ENCODE data around the gene EDC4. TPM values are rescaled to one million over a fixed set of nuclear protein-coding genes. Genes with fewer than 3 reads are reported as not detected.

The EDC4 gene
- total RNA-seq, 1 donor from 2014 or later, result 81.1 TPM

DNA sequence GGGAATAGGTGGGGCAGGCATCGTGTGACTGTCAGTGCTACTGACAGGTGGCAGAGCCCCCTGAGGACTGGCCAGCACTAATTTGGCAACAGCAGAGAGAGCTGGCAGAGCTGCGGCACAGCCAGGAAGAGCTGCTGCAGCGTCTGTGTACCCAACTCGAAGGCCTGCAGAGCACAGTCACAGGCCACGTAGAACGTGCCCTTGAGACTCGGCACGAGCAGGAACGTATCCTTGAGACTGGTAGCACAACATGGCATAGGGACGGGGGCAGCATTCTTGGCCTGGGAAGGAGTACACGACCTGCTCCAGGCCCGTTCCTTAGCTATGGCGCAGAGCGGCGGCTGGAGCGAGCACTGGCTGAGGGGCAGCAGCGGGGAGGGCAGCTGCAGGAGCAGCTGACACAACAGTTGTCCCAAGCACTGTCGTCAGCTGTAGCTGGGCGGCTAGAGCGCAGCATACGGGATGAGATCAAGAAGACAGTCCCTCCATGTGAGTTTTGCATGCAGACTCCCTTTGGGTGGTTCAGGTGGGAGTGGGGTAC, 8.8 kb downstream of the EDC4 start:
- TF ChIP-seq, protein P1, sequence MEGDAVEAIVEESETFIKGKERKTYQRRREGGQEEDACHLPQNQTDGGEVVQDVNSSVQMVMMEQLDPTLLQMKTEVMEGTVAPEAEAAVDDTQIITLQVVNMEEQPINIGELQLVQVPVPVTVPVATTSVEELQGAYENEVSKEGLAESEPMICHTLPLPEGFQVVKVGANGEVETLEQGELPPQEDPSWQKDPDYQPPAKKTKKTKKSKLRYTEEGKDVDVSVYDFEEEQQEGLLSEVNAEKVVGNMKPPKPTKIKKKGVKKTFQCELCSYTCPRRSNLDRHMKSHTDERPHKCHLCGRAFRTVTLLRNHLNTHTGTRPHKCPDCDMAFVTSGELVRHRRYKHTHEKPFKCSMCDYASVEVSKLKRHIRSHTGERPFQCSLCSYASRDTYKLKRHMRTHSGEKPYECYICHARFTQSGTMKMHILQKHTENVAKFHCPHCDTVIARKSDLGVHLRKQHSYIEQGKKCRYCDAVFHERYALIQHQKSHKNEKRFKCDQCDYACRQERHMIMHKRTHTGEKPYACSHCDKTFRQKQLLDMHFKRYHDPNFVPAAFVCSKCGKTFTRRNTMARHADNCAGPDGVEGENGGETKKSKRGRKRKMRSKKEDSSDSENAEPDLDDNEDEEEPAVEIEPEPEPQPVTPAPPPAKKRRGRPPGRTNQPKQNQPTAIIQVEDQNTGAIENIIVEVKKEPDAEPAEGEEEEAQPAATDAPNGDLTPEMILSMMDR (conservative IDR thresholded peaks at IDR 0.05), result no peak
- H3K27me3 Mint-ChIP-seq, result no peaks in the 10 kb centered on the region
- no peak for DNase-seq (ENCODE audit: extremely low spot score, unreplicated experiment)
- H3K9me3 Mint-ChIP-seq, result no peaks in the 10 kb centered on the region
- H3K4me1 Mint-ChIP-seq (ENCODE audit: unreplicated experiment), result peaks cover 5% of the 10 kb centered on the region
- H3K27ac Mint-ChIP-seq, result no peak overlapping the region
- no peak overlapping the region for H3K4me3 Mint-ChIP-seq
- H3K36me3 Mint-ChIP-seq, result peaks cover 4% of the 10 kb centered on the region

DNA sequence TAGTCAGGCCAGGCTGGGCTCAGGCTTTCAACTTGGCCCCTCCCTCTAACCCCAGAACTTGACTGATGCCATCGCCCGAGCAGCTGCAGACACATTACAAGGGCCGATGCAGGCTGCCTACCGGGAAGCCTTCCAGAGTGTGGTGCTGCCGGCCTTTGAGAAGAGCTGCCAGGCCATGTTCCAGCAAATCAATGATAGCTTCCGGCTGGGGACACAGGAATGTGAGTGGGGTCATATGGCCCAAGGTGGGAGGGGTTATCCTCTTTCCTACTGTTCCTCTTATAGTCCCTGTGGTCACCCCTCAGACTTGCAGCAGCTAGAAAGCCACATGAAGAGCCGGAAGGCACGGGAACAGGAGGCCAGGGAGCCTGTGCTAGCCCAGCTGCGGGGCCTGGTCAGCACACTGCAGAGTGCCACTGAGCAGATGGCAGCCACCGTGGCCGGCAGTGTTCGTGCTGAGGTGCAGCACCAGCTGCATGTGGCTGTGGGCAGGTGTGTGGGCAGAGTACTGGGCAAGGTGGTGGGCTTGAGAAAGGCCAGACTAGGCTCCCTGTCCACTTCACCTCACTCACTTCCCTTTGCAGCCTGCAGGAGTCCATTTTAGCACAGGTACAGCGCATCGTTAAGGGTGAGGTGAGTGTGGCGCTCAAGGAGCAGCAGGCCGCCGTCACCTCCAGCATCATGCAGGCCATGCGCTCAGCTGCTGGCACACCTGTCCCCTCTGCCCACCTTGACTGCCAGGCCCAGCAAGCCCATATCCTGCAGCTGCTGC, 9.7 kb downstream of the EDC4 start:
- Mint-ChIP-seq H3K9me3 (no peaks in the 10 kb centered on the region), H3K27ac (no peak overlapping the region), H3K4me3 (no peak overlapping the region), H3K36me3 (peaks cover 4% of the 10 kb centered on the region), H3K4me1 (ENCODE audit: unreplicated experiment) (peaks cover 5% of the 10 kb centered on the region), H3K27me3 (no peaks in the 10 kb centered on the region)
- TF ChIP-seq, protein P1 (conservative IDR thresholded peaks at IDR 0.05), result no peak
- DNase-seq (ENCODE audit: extremely low spot score, unreplicated experiment), result no peak

DNA sequence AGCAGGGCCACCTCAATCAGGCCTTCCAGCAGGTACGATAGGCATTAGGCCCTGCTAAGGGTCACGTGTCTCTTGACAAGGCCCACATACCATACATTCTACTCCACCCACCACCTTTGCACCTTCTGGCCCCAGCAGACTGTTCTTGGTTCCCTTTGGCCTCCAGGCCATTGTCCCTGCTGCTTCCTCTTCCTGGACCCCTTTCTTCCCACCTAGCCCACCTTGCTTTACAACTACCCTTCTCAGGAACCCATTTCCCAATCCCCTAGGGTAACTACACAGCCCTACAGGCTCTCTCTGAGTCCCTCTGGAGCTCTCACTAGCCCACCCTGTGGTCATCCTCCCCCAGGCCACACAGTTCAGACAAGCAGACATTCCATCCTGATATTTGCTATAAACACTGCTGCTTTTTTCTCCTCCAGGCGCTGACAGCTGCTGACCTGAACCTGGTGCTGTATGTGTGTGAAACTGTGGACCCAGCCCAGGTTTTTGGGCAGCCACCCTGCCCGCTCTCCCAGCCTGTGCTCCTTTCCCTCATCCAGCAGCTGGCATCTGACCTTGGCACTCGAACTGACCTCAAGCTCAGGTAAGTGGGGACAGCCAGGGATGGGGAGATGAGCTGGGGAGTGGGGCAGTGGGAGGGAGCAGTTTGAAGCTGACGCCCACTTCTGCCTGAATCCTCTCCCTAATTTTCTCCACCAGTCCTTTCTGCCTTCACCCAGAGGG, 10.5 kb downstream of the EDC4 start:
- Mint-ChIP-seq H3K9me3 (no peaks in the 10 kb centered on the region), H3K27me3 (no peaks in the 10 kb centered on the region), H3K27ac (no peak overlapping the region), H3K4me3 (no peak overlapping the region), H3K36me3 (peaks cover 4% of the 10 kb centered on the region), H3K4me1 (ENCODE audit: unreplicated experiment) (peaks cover 5% of the 10 kb centered on the region)
- no peak for DNase-seq (ENCODE audit: extremely low spot score, unreplicated experiment)
- TF ChIP-seq, protein P1 (conservative IDR thresholded peaks at IDR 0.05), result no peak

DNA sequence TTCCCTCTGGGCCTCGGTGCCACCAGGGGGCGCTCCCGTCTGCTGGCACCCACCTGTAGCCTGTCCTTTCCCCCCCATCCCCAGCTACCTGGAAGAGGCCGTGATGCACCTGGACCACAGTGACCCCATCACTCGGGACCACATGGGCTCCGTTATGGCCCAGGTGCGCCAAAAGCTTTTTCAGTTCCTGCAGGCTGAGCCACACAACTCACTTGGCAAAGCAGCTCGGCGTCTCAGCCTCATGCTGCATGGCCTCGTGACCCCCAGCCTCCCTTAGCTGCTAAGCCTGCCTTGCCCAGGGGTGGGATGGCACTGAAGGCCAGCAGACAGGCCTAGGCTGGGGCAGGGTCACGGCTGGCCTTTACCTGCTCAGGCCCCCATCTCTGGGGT, 11.0 kb downstream of the EDC4 start:
- H3K27me3 Mint-ChIP-seq, result no peaks in the 10 kb centered on the region
- H3K36me3 Mint-ChIP-seq, result peaks cover 4% of the 10 kb centered on the region
- H3K4me3 Mint-ChIP-seq, result no peak overlapping the region
- TF ChIP-seq, protein P1 (conservative IDR thresholded peaks at IDR 0.05), result peak; percentile 87
- H3K27ac Mint-ChIP-seq, result no peak overlapping the region
- no peaks in the 10 kb centered on the region for H3K9me3 Mint-ChIP-seq
- H3K4me1 Mint-ChIP-seq (ENCODE audit: unreplicated experiment), result peaks cover 5% of the 10 kb centered on the region
- peak; percentile 81 for DNase-seq (ENCODE audit: extremely low spot score, unreplicated experiment)

DNA sequence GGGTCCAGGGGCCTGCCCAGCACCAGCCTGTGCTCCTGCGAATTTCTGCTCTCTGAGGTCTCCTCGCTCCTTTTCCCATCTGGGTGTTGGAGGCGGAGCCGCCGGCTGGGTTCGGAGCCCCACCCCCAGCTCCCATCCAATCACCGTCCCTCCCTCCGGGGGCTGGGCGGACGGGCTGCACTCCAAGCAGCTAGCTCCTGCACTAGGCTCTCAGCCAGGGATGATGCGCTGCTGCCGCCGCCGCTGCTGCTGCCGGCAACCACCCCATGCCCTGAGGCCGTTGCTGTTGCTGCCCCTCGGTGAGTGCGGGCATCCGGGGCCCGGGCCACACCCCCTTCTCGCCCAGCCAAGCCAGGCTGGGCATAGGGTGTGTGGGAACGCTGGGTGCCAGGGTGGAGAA, 11.8 kb downstream of the EDC4 start, which contains the start of gene NRN1L:
TSS of gene NRN1L (plus strand) at position 202 of the 400 bp plus-strand sequence. CDS start at position 221, 19 bp downstream.
- peak within 1 kb of the TSS; percentile 49 for H3K27ac Mint-ChIP-seq
- H3K4me1 Mint-ChIP-seq (ENCODE audit: unreplicated experiment), result peaks cover 5% of the 10 kb centered on the region
- no peaks in the 10 kb centered on the region for H3K9me3 Mint-ChIP-seq
- peak; percentile 88 for DNase-seq (ENCODE audit: extremely low spot score, unreplicated experiment)
- no peak within 1 kb of the TSS for H3K4me3 Mint-ChIP-seq
- no peaks in the 10 kb centered on the region for H3K27me3 Mint-ChIP-seq
- H3K36me3 Mint-ChIP-seq, result peaks cover 4% of the 10 kb centered on the region
- TF ChIP-seq, protein P1 (conservative IDR thresholded peaks at IDR 0.05), result no peak
